Ovary (tissue), 9 donors: ENCODE results near the gene TPBG. TPM values are rescaled to one million over a fixed set of nuclear protein-coding genes. Genes with fewer than 3 reads are reported as not detected.
"Not testable (repeated sequence)": the region's sequence is repeated elsewhere in the genome, so short reads cannot be mapped to it uniquely, and the experiment has no call there.

ENCODE experiments used
- DNase-seq, 5 donors: peaks; one replicate each; pipeline ENCODE4 v3.0.0-alpha.2; 2019 to 2020
- H3K27ac ChIP-seq, 2 donors: fragments of 200-600 bp; one replicate each; pipeline versions ENCODE4 v1.5.1 to v1.8.0; 2019 to 2022
- H3K27me3 ChIP-seq: fragments of 200-600 bp; one replicate; pipeline ENCODE4 v1.8.0; 2022
- H3K36me3 ChIP-seq: fragments of 200-600 bp; sonication (generic); one replicate; pipeline ENCODE4 v1.5.1; 2019
- H3K4me1 ChIP-seq: one replicate; pipeline ENCODE4 v1.8.1; 2013; ENCODE audit warnings: mild to moderate bottlenecking, moderate library complexity; ENCODE audit not compliant: insufficient read depth
- H3K4me3 ChIP-seq: fragments of 200-600 bp; sonication (generic); one replicate; pipeline ENCODE4 v1.5.1; 2017
- H3K9me3 ChIP-seq, 2 donors: fragments of 200-600 bp in 1 of 2; sonication (generic) in 1 of 2; one replicate each; pipeline versions ENCODE4 v1.5.1 to v1.8.1; 2013 to 2019; ENCODE audit warnings: mild to moderate bottlenecking in 1 of 2, moderate library complexity in 1 of 2
- EP300 ChIP-seq: sonication (generic); formaldehyde crosslinking; IDR thresholded peaks from one replicate; pipeline ENCODE4 v1.6.1; 2017; ENCODE audit warnings: antibody characterized with exemption
- POLR2A ChIP-seq: fragments of 450-650 bp; IDR thresholded peaks from one replicate; pipeline ENCODE4 v1.6.1; 2017; ENCODE audit warnings: antibody characterized with exemption, mild to moderate bottlenecking, moderate library complexity
- WGBS, 3 donors: extraction: QIAGEN DNeasy Blood & Tissue Kit in 1 of 3; methylation state at CpG; one replicate each; pipeline versions ENCODE4 v1.1.5 to v1.1.7; 2013 to 2017; 5-methylcytosine and 5-hydroxymethylcytosine counted together
- intact Hi-C, 4 donors: fragments of 100-400 bp; cut with DNase I; formaldehyde crosslinking; loops; one replicate each; pipeline versions ENCODE4 v1.11.0 to v1.15.1; 2022 to 2023
- polyA plus RNA-seq, 2 donors: library from polyadenylated mRNA; stranded (reverse); fragments of 200-250 nt in 1 of 2; fragments of 350-450 nt in 1 of 2; fragmentation: Illumina TruSeq in 1 of 2; extraction: RNeasy Lipid Tissue Mini Kit (QIAGEN cat#74804) in 1 of 2; gene quantifications; one replicate each; pipeline ENCODE4 v1.2.3, GENCODE V29; 2013 to 2014
- total RNA-seq, 7 donors: library from RNA; depleted of rRNA in 2 of 7; stranded (reverse); fragments of >200 nt in 2 of 7; fragmentation: NEBNext Ultra II Directional in 3 of 7; extraction: Animal tissue kit (Norgen Biotek cat#: 25700) in 3 of 7; gene quantifications; one replicate each; pipeline versions ENCODE4 v1.1.0 to v1.2.4, GENCODE V29; 2016 to 2023
- TF ChIP-seq, protein P1 (sequence below), 3 donors: fragments of 450-650 bp in 2 of 3; fragments of 200-600 bp in 1 of 3; IDR thresholded peaks; one replicate each; pipeline versions ENCODE4 v1.5.1 to v1.8.0; 2016 to 2022; ENCODE audit warnings: antibody characterized with exemption in 3 of 3, mild to moderate bottlenecking in 1 of 3
- donor health status: DM: no; HTN: no; CAD: no; lungs with moderate emphysema.
- donor health status: DM: no; HTN: no; CAD: no.
- donor health status: Bipolar disorder and iron deficiency.
- donor health status: DM: yes; HTN: yes; CAD: no.
- donor health status: DM: no; HTN: no; CAD: no.
- donor health status: DM: yes; HTN: yes; CAD: no.

Gene TPBG
- total and polyA plus RNA-seq, 9 donors, result 3.8 to 34.7 (median 5.5) TPM

- 85 to 98% (median 95%) methylated on average over 2 of the region's 2 CpGs for WGBS, 3 donors
- intact Hi-C loops, result no loop called here
- TF ChIP-seq, protein P1, sequence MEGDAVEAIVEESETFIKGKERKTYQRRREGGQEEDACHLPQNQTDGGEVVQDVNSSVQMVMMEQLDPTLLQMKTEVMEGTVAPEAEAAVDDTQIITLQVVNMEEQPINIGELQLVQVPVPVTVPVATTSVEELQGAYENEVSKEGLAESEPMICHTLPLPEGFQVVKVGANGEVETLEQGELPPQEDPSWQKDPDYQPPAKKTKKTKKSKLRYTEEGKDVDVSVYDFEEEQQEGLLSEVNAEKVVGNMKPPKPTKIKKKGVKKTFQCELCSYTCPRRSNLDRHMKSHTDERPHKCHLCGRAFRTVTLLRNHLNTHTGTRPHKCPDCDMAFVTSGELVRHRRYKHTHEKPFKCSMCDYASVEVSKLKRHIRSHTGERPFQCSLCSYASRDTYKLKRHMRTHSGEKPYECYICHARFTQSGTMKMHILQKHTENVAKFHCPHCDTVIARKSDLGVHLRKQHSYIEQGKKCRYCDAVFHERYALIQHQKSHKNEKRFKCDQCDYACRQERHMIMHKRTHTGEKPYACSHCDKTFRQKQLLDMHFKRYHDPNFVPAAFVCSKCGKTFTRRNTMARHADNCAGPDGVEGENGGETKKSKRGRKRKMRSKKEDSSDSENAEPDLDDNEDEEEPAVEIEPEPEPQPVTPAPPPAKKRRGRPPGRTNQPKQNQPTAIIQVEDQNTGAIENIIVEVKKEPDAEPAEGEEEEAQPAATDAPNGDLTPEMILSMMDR (IDR thresholded peaks at IDR 0.05), result no peak
- TF ChIP-seq EP300 (no peak), POLR2A (no peak)
- no peak for DNase-seq
- no peaks in the 10 kb centered on the region for H3K27me3 ChIP-seq
- no peaks in the 10 kb centered on the region for H3K4me1 ChIP-seq
- H3K9me3 ChIP-seq, result no peaks in the 10 kb centered on the region
- H3K27ac ChIP-seq, result no peak overlapping the region
- H3K36me3 ChIP-seq, result no peaks in the 10 kb centered on the region
- no peak overlapping the region for H3K4me3 ChIP-seq
These were observed 22.3 kb downstream of the TPBG start for GRCh38 chr6:82385961-82386360.

DNA sequence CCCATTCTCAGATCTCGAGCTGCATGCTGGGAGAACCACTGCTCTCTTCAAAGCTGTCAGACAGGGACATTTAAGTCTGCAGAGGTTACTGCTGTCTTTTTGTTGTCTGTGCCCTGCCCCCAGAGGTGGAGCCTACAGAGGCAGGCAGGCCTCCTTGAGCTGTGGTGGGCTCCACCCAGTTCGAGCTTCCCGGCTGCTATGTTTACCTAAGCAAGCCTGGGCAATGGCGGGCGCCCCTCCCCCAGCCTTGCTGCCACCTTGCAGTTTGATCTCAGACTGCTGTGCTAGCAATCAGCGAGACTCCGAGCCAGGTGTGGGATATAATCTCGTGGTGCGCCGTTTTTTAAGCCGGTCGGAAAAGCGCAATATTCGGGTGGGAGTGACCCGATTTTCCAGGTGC lies 31.2 kb downstream of the TPBG start:
- H3K27me3 ChIP-seq, H3K27ac ChIP-seq, H3K36me3 ChIP-seq, H3K4me3 ChIP-seq, H3K4me1 ChIP-seq, H3K9me3 ChIP-seq, DNase-seq, intact Hi-C loops: not testable (repeated sequence)
- WGBS, 3 donors, result 81 to 89% (median 88%) methylated on average over 14 to 15 of the region's 15 CpGs

DNA sequence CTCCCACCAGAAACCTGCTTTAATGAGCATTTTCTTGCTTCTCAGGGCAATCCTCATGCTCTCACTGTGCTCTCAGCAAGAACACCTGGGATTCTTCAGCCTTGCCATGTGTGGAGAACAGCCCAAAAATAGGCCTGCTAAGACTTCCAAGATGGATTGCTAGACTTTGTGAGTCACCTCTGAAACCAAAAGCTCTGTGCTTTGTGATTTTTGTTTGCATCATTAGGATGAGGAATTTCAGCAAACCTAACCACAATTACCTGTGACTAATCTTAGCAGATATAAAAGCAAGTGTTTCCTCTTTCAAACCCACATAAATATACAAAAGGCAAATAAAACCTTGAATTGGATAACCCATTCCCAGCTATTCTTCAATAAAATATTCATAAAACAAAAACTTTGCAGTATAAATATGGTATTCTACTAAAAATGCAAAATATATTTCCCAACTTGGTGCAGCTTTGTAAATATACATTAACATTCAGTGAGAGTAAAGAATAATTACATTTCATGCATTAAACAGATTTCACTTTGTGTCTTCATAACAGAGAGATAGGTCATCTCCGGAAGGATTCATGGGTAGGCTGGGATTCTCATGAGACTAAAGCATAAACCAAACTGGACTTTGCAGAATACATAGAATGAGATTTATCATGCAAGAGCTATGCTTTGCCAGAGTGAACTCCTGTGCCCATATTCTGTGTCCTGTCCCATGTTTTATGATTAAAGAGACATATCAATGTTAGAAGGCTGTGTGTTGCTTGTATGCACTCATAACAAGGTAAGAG lies 33.5 kb downstream of the TPBG start:
- Histone ChIP-seq H3K4me3 (no peak overlapping the region), H3K27ac (no peak overlapping the region), H3K4me1 (no peaks in the 10 kb centered on the region), H3K36me3 (no peaks in the 10 kb centered on the region), H3K9me3 (no peaks in the 10 kb centered on the region), H3K27me3 (no peaks in the 10 kb centered on the region)
- WGBS, 3 donors, result 84 to 90% (median 87%) methylated on average over 1 of the region's 1 CpG
- TF ChIP-seq, protein P1 (IDR thresholded peaks at IDR 0.05), result no peak
- no peak for TF ChIP-seq EP300
- TF ChIP-seq POLR2A, result no peak
- intact Hi-C loops, result no loop called here
- DNase-seq, result no peak

DNA sequence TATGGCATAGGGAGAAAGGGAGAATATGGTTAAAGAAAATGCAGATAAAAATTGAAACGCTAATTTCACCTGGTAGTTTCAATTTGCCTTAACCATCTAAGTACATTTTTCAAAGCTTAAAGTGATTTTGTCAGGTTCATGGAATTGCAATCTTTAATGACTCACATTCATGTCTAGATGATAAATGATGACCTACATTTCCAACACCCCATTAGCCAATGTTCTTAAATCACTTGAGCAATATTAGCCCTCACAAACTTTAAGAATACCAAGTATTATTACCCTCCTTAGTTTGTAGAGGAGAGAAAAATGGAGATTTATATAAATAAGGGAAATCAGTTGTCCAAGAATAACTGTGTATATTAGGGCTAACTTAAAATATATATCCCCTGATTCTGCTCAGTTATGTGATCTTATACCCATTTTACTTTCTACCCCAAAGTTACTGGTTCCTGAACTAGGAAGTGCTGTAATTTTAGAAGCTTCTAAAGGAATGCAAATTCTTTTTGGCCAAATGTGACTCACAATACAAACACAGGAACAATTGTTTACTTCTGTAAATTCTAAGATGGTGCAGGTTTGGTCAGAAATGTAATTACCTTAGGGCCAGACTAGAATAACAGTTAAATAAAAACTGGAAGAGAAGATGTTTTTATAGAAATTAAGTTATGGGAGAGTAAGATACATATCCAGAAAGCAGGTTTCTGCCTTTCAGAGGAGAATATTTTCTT lies 34.5 kb downstream of the TPBG start:
- intact Hi-C loops, result no loop called here
- Histone ChIP-seq H3K27me3 (no peaks in the 10 kb centered on the region), H3K9me3 (no peaks in the 10 kb centered on the region), H3K4me1 (no peaks in the 10 kb centered on the region), H3K4me3 (no peak overlapping the region), H3K36me3 (no peaks in the 10 kb centered on the region), H3K27ac (no peak overlapping the region)
- WGBS, 3 donors, result 53 to 65% (median 54%) methylated on average over 1 of the region's 1 CpG
- TF ChIP-seq, protein P1 (IDR thresholded peaks at IDR 0.05), result no peak
- TF ChIP-seq POLR2A (no peak), EP300 (no peak)
- DNase-seq, result no peak

DNA sequence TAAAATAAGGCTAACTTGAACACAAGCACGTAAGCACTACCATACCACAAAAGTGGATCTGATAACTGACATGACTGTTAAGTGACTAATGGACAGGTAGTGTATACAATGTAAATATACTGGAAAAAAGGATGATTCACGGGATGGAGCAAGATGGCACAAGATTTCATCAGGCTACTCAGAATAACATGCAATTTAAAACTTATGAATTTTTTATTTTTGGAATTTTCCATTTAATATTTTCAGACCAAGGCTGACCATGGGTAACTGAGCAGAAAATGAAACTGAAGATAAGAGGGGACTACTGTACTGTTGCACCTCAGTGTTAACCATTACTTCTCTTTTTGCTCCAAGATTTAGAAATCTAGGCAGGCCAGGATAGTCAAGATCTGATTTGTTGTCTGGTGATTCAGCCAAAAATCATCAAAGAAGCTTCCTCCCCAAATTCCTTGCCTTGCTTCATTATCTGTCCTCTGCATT lies 45.4 kb downstream of the TPBG start:
- intact Hi-C loops, result no loop called here
- Histone ChIP-seq H3K36me3 (no peaks in the 10 kb centered on the region), H3K27me3 (no peaks in the 10 kb centered on the region), H3K4me1 (no peaks in the 10 kb centered on the region), H3K4me3 (no peak overlapping the region), H3K27ac (no peak overlapping the region), H3K9me3 (no peaks in the 10 kb centered on the region)
- DNase-seq, result no peak
- WGBS, 3 donors, result 70 to 77% (median 74%) methylated on average over 2 of the region's 2 CpGs
- TF ChIP-seq, protein P1 (IDR thresholded peaks at IDR 0.05), result no peak
- TF ChIP-seq EP300 (no peak), POLR2A (no peak)
